Germinal center (tissue), 1 donor: ENCODE data around the gene GNB5.
A peak's percentile ranks its signal among the peaks of the same experiment; 100 is the strongest.
"Not testable (repeated sequence)": the region's sequence is repeated elsewhere in the genome, so short reads cannot be mapped to it uniquely, and the experiment has no call there.

Experiments used
- DNase-seq: peaks from one replicate; pipeline ENCODE4 v3.0.0; 2012; ENCODE audit warnings: mixed read lengths, low spot score

GNB5 gene

DNA sequence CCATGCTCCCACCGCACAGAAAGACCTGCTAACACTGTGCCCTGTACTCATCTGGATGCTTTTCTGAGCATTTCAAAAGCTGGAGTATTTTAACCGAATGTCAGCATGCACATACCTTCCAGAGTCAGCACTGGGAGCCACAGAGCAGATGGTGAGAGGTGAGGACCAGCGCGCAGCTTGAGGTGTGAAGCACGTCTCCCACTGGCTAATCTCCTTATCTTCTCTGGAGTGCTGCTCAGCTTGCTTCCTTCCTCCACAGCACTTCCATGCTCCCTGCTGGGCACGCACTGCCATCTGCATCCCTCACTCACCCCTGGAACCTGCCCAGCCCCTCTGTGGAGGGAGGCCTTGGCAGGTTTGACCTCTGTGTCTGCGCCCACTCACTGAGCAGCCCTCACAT is at the start of gene GNB5:
Gene GNB5 (minus strand): TSS at position 186 of the 400 bp plus-strand sequence. CDS start 6,716 bp downstream, outside the sequence.
- DNase-seq, result no peak

DNA sequence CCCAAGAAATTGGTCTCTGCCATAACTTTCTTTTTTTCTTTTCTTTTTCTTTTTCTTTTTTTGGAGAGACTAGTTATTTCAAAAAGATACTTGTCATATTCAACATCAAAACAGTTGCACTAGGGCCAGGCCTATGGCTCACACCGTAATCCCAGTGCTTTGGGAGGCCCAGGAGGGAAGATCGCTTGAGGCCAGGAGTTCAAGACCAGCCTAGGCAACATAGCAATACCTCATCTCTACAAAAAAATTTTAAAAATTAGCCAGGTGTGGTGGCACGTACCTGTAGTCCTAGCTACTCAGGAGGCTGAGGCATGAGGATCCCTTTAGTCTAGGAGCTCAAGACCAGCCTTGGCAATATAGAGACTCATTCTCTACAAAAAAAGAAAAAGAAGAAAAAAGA is 49.0 kb upstream of the GNB5 start:
- DNase-seq, result no peak

DNA sequence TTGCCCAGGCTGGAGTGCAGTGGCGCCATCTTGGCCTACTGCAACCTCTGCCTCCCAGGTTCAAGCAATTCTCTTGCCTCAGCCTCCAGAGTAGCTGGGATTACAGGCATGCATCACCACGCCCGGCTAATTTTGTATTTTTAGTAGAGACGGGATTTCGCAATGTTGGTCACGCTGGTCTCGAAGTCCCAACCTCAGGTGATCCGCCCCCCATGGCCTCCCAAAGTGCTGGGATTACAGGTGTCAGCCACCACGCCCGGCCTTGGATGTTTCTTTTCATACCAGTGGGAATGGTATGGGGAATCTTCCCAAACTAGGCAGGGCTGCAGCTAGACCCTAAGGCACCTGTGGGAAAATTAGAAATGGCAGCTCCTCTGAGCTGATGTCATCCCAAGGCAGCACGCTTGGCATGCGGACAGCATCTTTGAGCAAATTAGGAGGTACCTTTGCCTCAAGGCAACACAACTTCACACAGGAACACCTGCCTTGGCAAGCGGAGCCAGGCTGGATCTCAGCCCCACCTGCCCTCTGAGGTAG is 47.9 kb upstream of the GNB5 start:
- DNase-seq, result not testable (repeated sequence)

DNA sequence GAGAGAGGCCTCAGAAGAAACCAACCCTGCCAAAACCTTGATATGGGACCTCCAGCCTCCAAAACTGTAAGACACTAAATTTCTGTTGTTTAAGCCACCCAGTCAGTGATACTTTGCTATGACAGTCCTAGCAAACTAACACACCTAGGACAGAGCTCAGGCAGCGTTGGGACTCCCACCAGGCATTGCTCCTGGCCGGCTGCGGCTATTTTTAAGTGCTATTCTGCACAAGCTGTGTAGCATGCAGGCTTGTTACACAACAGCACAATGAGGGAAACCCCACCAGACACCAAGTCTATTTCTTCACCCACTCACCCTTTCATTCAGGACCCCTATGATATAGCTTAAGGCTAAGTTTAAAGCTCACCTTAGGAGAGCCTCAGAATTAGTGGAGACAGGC is 47.0 kb upstream of the GNB5 start:
- no peak for DNase-seq

DNA sequence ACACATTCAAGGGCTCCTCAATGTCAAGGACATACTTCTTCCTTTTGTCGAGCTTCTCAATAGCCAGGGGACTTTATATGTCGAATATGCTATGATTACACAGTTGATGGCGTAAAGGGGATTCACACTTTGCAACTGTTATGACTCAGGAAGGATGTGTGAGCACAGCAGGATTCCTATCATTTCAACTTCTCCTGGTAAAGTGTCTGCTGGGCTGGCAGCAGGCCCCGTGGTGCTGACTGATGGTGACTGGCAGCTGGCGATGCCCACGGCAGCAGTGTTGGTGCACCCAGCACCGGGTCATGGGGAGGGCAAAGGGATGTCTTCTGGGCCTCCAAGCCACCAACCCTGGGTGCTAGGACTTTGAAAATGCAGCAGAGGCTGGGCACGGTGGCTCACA is 44.8 kb upstream of the GNB5 start:
- DNase-seq, result no peak

DNA sequence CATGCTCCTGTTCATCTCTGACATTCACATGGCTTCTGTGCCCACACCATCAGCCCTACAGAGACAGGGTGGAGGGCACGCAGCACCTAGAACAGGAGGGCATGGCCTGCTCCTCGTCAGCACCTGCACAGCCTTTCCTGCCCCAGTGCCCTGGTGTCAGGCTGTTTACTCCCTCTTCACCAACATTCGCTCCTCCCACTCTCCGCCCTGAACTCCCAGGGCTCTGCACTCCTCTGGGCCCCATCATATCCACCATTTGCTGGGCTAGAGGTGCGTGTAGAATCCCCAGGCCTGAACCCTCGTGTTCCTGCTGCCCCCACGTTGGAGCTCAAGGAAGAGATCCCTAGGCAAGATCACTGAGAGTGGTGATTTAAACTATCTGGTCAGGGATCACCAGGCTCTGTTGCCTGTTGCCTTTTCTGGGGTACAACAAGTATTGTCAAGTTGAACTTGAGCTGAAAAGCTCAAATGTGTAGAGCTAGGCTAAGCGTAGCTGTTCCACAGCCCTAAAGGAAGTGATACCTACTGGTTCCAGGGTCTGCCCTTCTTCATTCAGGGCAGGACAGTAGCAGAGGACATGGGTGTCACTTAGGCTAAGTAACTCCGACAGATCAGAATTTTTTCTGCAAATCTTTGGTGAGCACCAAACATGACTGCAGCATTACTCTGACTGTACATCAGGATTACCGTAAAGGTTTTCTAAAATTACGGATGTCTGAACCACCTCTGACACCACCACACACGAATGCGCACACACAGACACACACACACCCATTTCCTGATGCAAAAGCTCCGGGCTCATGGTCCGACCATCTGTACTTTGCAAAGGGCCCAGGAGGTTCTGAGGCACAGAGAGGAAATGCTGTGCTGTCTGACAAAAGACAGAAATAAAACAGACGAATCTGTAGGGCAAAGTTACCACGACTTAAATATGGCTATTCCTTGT is 43.7 kb upstream of the GNB5 start:
- peak; percentile 76 for DNase-seq

DNA sequence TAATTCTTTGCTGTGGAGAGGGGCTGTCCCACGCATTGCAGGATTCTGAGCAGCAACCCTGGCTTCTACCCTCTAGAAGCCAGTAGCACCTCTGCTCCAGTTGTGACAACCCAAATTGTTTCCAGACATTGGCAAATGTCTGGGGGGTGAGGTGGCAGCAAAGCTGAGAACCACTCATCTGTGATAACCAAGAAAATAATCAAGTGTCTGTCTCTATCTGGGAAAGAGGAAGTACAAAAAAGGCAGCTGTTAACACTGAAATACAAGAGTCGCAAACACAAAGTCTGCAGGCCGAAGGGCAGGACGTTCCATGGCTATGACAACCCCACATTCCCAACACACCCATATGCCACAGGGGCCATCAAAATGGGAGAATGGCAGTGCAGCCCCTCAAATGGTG is 42.2 kb upstream of the GNB5 start:
- DNase-seq, result peak; percentile 57

DNA sequence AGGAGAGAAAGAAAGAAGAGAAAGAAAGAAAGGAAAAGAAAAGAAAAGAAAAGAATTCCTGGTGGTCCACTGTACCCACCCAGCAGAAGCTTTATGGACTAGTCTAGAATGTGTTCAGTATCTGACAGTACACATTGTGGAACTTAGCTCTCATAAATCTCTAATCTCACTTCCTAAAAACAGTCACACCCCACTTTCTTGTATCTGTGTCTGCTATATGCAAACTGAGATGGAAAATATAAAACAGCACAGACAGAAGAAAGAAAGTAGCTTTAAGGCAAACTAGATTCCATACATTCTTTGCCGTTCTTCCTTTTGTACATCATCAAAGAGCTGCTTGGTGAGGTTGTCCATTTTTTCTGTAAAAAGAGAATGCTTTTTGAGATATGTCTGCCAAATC is 41.1 kb upstream of the GNB5 start:
- DNase-seq, result peak; percentile 51

DNA sequence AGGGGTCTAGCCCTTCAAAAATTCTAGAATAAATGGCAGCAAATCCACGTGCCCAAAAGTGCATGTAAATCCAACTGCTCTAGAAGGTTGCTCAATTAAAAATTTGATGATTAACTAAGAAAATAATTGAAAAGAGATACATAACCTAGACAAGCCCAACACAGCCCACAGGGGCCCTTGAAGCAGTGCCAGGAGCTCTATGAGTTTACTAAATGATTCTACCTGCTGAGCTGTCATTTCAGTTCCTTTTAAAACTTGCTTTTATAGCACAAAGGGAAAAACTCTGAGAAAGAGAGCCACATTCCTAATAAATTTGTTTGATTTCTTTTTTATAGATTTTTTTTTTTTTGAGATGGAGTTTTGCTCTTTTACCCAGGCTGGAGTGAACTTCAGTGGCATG is 38.9 kb upstream of the GNB5 start:
- no peak for DNase-seq

DNA sequence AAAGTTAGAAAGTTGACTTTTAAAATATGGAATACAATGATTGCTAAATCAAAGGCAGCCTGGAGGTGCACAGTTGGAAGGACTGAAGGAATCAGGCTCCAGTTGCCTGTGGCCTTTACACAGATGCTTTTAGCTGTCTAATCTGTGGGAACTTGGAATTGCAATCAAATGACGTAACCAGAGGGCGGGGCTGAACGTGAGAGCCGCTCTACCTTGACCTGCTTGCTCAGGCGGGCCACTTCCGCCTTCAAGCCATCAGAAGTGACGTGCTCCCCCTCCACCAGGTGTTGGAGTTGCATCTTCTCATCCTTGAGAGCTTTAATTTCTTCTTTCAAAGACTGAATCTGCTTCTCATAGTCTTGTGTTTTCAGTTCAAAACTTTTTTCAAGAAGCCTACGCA is 37.7 kb upstream of the GNB5 start:
- peak; percentile 85 for DNase-seq

DNA sequence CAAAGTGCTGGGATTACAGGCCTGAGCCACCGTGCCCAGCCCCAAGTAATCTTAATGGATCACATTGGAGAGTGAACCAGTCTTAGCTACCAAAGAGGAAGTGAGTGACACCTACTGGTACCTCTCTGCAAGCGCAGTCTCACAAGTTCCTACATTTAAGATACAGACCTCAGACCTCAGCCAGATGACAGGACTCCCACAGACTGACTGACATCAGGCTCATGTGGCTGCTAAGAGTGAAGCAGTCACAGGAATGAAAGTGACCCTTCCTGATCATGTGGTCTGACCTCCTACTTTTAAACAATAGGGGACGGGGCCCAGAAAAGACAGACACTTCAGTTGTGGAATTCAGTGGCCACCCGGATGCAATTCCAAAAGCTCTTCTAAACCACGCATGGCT is 36.3 kb upstream of the GNB5 start:
- peak; percentile 80 for DNase-seq

DNA sequence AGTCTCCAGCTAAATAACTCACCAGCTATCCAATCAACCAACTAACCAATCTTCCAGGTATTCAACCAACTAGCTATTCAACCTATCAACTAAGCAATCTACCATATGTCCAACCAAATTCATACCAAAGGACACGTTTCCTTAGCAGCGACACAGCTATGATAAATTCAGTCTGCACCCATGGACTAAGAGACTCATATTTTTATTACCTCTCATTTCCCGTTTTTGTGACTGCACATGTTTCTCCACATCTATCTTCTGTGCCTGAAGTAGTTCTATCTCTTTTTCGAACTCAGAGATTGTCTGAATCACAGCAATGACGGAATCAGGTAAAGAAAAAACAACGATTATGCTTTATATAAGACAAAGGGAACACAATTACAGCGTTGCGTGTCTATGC is 34.0 kb upstream of the GNB5 start:
- no peak for DNase-seq

DNA sequence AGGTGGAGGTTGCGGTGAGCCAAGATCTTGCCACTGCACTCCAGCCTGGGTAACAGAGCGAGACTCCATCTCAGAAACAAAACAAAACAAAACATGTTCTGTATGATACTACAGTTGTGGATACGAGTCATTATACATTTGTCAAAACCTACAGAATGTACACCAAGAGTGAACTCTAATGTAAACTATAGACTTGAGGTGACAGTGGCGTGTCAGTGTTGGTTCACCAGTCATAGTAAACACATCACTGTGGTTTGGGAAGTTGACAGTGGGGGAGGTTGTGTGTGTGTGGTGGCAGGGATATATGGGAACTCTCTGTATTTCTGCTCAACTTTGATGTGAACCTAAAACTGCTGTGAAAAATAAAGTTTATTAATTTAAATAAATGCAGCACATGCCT is 33.0 kb upstream of the GNB5 start:
- no peak for DNase-seq

DNA sequence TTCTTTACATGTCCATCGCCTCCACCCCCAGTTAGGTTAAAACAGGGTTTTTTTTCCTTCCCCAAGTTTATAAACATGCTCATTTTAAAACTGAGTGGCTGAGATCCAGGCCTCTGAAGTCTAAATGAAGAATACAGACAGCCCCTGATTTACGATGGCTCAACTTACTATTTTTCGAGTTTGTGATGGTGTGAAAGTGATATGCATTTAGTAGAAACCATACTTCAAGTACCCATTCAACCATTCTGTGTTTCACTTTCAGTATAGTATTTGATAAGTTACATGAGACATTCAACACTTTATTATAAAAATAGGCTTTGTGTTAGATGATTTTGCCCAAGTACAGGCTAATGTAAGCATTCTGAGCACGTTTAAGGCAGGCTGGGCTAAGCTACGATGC is 30.5 kb upstream of the GNB5 start:
- DNase-seq, result no peak

DNA sequence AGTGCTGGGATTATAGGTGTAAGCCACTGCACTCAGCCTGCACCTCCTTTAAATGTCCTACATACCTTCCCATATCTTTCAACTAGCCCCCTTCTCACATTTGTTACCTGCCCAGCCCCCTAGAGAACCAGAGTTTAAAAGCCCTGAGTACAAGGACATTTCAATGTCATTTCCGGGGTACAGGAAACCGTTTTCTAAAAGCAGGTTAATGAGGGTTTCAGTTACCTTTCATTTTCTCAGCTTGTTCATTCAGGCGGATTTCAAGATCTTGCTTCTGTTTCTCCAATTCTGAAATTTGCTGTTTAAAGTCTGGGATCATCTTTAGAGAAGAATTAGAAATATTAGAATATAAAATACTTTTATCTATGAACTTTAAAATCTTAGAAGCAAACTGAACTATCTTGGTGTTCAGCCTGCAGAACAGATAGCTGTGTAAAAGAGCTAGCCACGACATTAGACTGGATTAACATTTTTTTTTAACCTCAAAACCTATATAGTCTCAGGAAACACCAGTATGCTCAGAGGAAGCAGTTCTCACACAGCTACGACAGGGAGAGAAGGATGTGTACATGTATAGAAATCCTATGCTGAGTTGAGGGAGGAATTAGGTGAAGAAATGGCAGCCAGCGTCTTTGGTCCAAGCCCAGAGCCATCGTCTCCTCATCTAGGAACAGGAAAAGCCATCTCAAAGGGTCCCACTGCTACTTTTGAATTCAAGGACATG is 29.9 kb upstream of the GNB5 start:
- DNase-seq, result peak; percentile 37

DNA sequence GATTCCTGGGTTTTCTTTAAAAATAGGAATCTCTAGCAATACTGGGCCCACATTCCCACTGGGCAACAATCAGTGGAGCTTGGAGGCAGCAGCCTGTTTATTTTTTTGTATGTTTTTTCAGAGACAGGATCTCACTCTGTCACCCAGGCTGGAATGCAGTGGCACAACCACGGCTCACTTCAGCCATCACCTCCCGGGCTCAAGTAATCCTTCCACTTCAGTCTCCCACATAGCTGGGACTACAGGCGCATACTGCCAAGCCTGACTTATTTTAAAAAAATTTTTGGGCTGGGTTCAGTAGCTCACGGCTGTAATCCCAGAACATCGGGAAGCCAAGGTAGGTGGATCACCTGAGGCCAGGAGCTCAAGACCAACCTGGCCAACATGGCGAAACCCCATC is 29.1 kb upstream of the GNB5 start:
- no peak for DNase-seq

DNA sequence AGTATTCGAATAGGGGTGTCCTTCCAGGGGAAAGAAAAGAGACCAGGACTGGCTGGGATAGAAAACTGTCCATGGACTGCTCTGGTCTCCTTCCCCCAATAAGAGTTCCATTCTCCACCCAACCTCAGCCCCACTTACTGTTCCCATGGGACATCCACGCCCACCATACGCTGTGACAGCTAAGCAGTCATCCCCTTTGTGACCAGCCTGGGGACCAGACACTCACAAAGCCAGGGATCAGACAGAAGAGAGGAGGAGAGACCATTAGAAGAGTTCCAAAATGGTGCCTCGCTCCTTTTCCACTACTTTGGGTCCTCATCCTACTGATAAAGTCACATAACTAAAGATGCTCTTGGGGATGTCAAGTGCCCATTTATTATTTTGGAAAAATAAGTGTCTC is 27.6 kb upstream of the GNB5 start:
- DNase-seq, result no peak

DNA sequence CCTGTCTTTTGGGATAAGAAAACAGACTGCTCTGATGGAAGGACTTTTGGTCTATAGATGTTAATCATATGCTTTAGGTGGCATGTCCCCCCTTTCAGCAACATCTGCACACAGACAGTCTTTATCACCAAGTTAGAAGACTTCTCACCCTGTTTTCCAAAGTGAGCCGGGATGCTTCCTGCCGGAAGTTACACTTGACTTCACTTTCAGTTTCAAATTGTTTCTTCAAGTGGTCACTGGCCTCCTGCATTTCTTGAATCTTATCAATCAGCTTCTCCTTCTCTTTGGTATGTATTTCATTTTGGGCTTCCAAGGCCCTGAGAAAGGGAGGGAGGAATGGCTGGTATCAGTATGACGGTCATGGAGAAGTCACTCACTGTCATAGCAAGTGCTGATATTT is 27.2 kb upstream of the GNB5 start:
- no peak for DNase-seq

DNA sequence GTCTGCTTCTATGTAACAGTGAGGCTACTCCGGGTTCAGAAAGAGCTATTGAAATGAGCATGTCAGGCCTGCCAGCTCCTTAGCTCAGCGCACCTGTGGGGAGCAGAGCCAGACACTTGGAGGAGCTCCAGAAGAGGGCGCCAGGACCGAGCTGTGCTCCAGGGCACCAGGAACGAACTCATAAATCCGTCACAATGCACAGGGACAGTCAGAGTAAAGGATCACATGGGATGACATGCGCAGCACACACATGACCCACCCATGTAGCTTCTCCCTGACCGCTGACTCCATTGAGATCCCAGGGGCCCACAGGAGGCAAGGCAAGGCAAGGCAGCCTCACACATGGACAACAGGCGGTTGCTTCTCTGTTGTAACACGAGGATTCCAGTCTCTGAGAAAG is 26.0 kb upstream of the GNB5 start:
- peak; percentile 32 for DNase-seq

DNA sequence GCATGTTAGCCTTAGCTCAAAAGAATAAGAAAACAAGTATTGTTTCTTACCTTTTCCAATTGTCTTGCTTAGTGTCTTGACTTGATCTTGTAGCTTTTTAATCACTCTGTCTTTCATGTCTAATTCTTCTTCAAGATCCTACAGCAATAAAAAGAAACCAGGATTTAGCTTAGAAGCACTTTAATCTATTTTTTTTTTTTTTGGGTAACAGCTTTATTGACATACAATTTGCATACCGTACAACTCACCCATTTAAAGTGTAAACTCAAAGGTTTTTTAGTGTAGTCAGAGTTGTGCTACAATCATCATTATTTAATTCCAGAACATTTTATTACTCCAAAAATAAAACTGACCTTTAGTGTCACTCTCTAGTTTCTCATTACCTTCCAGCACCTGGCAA is 23.4 kb upstream of the GNB5 start:
- DNase-seq, result no peak

DNA sequence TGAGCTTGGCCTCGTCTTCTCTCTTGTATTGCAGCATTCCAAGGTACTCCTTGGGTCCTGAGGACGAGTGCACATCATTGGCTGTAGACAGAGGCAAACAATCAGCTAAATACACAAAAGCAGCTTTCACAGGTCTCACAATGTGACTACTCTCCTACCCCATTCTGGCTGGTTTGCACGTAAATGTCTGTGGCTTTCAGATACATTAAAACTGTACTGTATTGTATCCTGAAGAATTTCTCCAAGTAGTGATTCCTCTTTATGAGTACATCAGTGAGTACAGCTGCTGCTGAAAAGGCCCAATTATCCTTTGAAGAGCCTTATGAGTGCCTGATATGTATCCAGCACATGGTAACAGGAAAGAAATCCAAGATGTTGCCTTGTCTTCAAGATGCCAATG is 22.0 kb upstream of the GNB5 start:
- no peak for DNase-seq

DNA sequence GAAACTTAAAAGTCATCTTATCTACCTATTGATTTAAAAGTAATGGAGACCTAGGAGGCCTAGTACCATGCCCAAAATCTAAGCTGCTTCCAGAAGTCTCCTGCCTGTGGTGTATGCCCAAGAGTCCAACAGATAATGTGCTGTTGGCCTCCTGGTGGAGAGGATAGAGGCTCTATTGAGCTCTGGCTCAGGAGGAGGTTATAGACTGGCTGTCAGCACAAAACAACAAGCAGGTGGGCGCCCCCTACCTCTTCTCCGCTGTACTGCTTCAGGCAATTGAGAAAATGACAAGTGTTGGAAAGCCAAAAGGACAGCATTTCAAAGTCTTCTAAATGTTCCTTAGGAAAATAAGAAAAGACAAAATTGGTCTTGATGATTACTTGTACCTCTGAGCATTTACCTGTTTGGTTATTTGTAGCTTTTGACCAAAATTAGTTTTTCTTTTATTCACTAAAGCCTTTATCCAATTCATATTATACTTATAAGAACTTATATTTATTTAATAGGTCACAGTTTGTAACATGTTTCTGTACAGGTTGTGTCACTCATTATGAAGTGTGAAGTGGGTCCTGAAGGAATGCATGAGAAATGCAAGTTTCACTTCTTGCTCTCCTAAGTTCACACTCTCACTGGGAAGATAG is 17.2 kb upstream of the GNB5 start:
- DNase-seq, result peak; percentile 81

DNA sequence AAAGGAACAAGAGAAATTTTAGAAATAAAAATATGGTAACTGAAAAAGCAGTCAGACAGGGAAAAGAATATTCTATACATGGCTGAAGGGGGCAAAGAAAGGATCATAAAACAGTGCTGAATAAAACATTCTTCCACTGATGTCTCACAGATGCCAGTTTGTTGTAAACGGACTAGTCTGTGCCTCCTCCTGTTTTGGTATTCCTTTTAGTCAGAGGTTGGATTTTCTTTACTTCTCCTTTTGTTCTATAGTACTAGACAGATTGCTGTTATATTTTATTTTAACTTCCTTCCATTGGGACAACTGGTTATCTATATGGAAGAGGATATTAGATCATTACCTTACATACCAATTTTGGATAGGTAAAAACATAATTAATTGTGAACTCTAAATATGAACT is 16.0 kb upstream of the GNB5 start:
- no peak for DNase-seq
